ENCODE measurements around the gene TRMT13.
A peak's percentile ranks its signal among the peaks of the same experiment; 100 is the strongest.

Gene TRMT13

GRCh38 chr1:100164216-100164615 is 31.3 kb downstream of the TRMT13 start:
- H3K36me3 Mint-ChIP-seq (ENCODE audit: low read depth): no peaks in the 10 kb centered on the region
- H3K4me1 Mint-ChIP-seq: peaks cover 17% of the 10 kb centered on the region
- no peaks in the 10 kb centered on the region for H3K27me3 Mint-ChIP-seq (ENCODE audit: low read depth)
- H3K4me3 Mint-ChIP-seq: peak overlapping the region in 1 of 3 experiments; percentile 9
- H3K9me3 Mint-ChIP-seq: no peaks in the 10 kb centered on the region
- peak overlapping the region; percentile 70 to 86 (median 76) for H3K27ac Mint-ChIP-seq
- TF ChIP-seq CTCF (IDR thresholded peaks at IDR 0.05; ENCODE audit: unreplicated experiment in 3 of 3): no peak

- peaks cover 17% of the 10 kb centered on the region for H3K4me1 Mint-ChIP-seq
- peak overlapping the region in 1 of 3 experiments; percentile 70 for H3K27ac Mint-ChIP-seq
- no peak for TF ChIP-seq CTCF (IDR thresholded peaks at IDR 0.05; ENCODE audit: unreplicated experiment in 3 of 3)
- no peaks in the 10 kb centered on the region for H3K27me3 Mint-ChIP-seq (ENCODE audit: low read depth)
- H3K9me3 Mint-ChIP-seq: no peaks in the 10 kb centered on the region
- no peak overlapping the region for H3K4me3 Mint-ChIP-seq
- H3K36me3 Mint-ChIP-seq (ENCODE audit: low read depth): no peaks in the 10 kb centered on the region
Measured at GRCh38 chr1:100164702-100165101, 31.7 kb downstream of the TRMT13 start.

DNA sequence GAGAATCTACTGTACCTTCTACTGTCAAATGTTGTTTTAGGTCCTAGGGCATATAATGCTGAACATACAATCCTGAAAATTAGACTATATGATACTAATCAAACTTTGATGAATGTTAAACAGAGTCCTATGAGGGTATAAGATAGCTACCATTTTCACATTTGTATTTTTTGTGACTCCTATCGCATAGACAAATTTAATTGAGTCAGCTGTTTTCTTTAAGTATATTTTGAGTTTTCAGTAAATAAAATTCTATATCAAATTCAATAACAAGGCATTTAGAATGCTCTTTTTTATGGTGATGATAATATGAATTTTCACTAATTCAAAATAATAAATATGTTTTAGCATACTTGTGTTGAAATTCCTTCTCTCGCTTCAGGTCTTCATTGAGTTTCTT is 35.1 kb downstream of the TRMT13 start:
- TF ChIP-seq CTCF (IDR thresholded peaks at IDR 0.05; ENCODE audit: unreplicated experiment in 3 of 3): no peak
- Mint-ChIP-seq H3K4me1 (peaks cover 15% of the 10 kb centered on the region), H3K36me3 (ENCODE audit: low read depth) (no peaks in the 10 kb centered on the region), H3K27ac (no peak overlapping the region), H3K9me3 (no peaks in the 10 kb centered on the region), H3K4me3 (no peak overlapping the region), H3K27me3 (ENCODE audit: low read depth) (no peaks in the 10 kb centered on the region)

DNA sequence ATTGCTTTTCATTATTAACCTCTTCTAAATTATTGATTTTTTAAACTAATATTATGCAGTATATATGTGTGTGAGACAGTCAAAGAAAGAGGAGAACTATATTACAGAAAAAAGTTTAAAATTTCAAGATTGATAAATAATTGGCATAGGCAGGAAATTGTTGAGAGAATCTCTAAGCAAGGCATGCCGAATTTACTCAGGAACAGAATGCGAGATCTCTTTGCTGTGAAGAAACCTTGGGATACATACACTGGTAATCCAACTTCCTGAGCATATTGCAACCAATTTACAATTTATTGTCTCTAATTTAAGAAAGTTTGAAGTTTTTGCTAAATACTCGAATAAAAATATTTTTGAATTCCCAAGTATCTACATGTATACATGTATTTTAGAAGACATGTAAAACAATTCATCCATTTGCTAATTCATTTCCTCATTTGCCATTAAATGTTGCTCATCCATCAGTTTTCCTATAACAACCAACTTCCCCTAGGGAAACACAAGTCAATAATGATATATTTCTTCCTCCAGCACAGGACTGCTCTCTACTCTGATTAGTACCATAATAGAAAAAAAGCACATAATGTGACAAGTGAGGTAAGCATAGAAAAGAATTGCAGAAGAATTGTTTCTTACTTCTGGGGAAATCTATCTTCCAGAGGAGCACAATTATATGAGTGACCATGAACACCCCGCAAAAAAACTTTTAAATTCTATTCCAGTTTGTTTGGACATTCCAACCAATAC is 44.5 kb downstream of the TRMT13 start:
- H3K9me3 Mint-ChIP-seq: peaks cover 4% of the 10 kb centered on the region
- no peak for TF ChIP-seq CTCF (IDR thresholded peaks at IDR 0.05; ENCODE audit: unreplicated experiment in 3 of 3)
- H3K36me3 Mint-ChIP-seq (ENCODE audit: low read depth): peaks cover 6% of the 10 kb centered on the region
- peaks cover 10% of the 10 kb centered on the region for H3K4me1 Mint-ChIP-seq
- H3K27me3 Mint-ChIP-seq (ENCODE audit: low read depth): no peaks in the 10 kb centered on the region
- H3K4me3 Mint-ChIP-seq: peak overlapping the region; percentile 14 to 92 (median 83)
- peak overlapping the region; percentile 0 to 31 (median 12) for H3K27ac Mint-ChIP-seq

DNA sequence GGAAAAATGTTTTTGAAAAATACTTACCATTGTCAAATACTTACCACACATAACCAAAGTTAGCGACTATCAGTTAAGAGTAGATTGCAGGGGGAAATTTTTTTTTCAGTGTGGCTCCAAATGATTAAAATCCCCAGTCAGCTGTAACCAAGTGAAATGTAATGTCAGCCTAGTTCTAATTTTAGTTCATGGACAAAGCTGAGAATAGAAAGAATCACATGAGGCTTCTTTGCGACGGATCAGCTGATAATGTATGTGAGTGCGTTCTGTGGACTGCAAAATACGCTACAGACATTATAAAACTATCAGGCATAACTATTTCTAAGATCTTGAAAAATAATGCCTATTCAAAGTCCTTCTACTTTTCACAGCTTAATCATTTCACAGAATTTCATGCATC is 45.1 kb downstream of the TRMT13 start, which contains the start of gene LRRC39:
TSS of gene LRRC39 (minus strand) at position 166 of the 400 bp plus-strand sequence. CDS start 9,740 bp downstream, outside the sequence.
- H3K4me3 Mint-ChIP-seq: peak within 1 kb of the TSS; percentile 14 to 92 (median 83)
- H3K9me3 Mint-ChIP-seq: peaks cover 8% of the 10 kb centered on the region
- H3K27ac Mint-ChIP-seq: peak within 1 kb of the TSS; percentile 0 to 31 (median 26)
- no peak for TF ChIP-seq CTCF (IDR thresholded peaks at IDR 0.05; ENCODE audit: unreplicated experiment in 3 of 3)
- H3K4me1 Mint-ChIP-seq: peaks cover 10% of the 10 kb centered on the region
- no peaks in the 10 kb centered on the region for H3K27me3 Mint-ChIP-seq (ENCODE audit: low read depth)
- peaks cover 10% of the 10 kb centered on the region for H3K36me3 Mint-ChIP-seq (ENCODE audit: low read depth)

DNA sequence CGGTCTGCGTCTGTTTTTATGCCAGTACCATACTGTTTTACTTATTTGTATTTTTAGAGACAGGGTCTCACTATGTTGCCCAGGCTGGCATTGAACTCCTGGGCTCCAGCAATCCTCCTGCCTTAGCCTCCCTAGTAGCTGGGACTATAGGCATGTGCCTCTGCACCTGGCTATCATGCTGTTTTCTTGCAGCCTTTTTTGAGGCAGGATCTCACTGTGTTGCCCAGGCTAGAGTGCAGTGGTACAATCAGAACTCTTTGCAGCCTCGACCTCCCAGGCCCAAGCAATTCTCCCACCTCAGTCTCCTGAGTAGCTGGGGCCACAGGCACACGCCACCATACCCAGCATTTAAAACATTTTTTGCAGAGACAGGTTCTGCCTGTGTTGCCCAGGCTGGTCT is 50.4 kb downstream of the TRMT13 start:
- no peak overlapping the region for H3K4me3 Mint-ChIP-seq
- peaks cover 10% of the 10 kb centered on the region for H3K4me1 Mint-ChIP-seq
- H3K27ac Mint-ChIP-seq: no peak overlapping the region
- peaks cover 19% of the 10 kb centered on the region for H3K9me3 Mint-ChIP-seq
- H3K27me3 Mint-ChIP-seq (ENCODE audit: low read depth): no peaks in the 10 kb centered on the region
- no peak for TF ChIP-seq CTCF (IDR thresholded peaks at IDR 0.05; ENCODE audit: unreplicated experiment in 3 of 3)
- peaks cover 23% of the 10 kb centered on the region for H3K36me3 Mint-ChIP-seq (ENCODE audit: low read depth)

Measured in nephron (organoid).